Measurements from ENCODE around the gene RPTOR.

GRCh38 chr17:80653856-80654255, 109.2 kb downstream of the RPTOR start:
- no peak for TF ChIP-seq ZNF70 (CRISPR knock-in tag; IDR thresholded peaks at IDR 0.05)
- TF ChIP-seq CSDC2 (CRISPR knock-in tag; IDR thresholded peaks at IDR 0.05) = no peak
- TF ChIP-seq SNAI2 (CRISPR knock-in tag; IDR thresholded peaks at IDR 0.05) = no peak
- TF ChIP-seq ZFP3 (CRISPR knock-in tag; IDR thresholded peaks at IDR 0.05) = no peak
- no peak for TF ChIP-seq RARB (CRISPR knock-in tag; IDR thresholded peaks at IDR 0.05)
- TF ChIP-seq ESRRG (CRISPR knock-in tag; IDR thresholded peaks at IDR 0.05) = no peak
- TF ChIP-seq ARNTL (CRISPR knock-in tag; IDR thresholded peaks at IDR 0.05; ENCODE audit: borderline replicate concordance, low read depth) = no peak

Data from SK-N-SH treated with all-trans-retinoic acid at 6 μM for 48 hours (cell line).